GF-D8 (cell line): ENCODE measurements around the gene CHML.

Experiments used
- DNase-seq: peaks from one replicate; lab custom pipeline; 2025; lab: John Stamatoyannopoulos, UW

The CHML gene

GRCh38 chr1:241590719-241591118 is 49.5 kb downstream of the CHML start:
- DNase-seq: no peak
